HG03521 (cell line): ENCODE measurements around the gene ARID1B.

Source experiments
- ATAC-seq: cut with Tn5 transposase; IDR thresholded peaks from one replicate; pipeline ENCODE4 v1.9.1; 2021; ENCODE audit warnings: mild to moderate bottlenecking, moderate library complexity; ENCODE audit not compliant: unreplicated experiment

ARID1B gene

DNA sequence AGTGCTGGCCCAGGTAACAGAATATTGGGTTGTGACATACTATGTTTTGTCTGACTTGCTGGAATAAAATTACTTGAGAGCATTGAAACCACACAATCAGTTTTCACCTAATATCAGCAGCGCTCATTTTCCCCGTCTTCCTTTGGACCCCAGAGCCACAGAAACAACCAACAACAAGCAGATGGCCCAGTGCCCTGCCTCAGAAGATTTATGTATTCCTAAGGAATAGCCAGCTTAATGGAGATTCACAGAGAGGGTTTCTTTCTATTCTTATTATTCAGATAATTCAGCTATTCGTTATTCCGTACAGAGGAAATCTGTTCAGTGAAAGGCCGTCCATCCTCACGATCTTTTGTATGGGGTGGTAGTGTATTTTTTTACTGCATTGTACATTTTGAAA is 391.3 kb downstream of the ARID1B start:
- no peak for ATAC-seq

DNA sequence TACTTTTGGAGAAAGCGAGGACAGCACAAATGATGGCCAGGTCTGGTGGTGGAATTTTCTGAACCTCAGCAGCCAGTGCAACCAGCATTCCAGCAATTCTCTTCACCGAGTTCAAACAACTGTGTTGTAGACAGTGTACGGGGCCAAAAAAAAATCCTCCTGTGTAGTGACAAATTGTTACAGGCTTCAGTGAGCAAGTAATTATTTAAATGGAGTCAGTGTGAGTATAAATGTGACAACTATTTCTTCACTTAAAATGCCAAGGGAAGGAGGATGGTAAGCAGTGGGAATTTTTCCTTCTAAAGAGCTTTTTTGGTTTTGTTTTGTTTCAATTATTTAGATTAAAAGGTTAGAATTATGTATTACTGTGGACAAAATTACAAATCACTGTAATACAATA is 392.0 kb downstream of the ARID1B start:
- ATAC-seq = no peak

- no peak for ATAC-seq
Measured at GRCh38 chr6:157169656-157170055, 392.5 kb downstream of the ARID1B start.

DNA sequence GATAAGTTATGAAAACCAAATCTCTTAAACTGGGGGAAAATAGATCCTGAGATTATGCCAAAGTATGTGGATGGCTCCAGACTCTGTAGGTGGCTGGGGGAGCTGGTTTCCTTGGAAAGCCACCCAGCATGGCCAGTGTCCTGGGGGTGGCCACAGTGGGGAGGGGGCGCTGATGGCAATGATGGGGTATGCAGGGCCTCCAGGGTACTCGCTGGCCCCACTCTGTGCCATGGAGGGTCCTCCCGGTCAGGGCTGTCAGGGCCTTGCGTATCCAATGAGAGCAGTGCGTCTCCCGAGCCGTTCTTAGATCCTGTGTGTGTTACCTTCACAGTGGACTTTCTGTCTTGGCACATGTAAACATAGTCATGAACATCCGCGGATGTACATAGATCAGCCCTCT is 393.4 kb downstream of the ARID1B start:
- no peak for ATAC-seq

GRCh38 chr6:157171801-157172200 is 394.6 kb downstream of the ARID1B start:
- ATAC-seq = no peak

- no peak for ATAC-seq
Measured at GRCh38 chr6:157172231-157172701, 395.1 kb downstream of the ARID1B start.

- no peak for ATAC-seq
Measured at GRCh38 chr6:157172830-157173536, 395.8 kb downstream of the ARID1B start.

GRCh38 chr6:157173776-157174175 is 396.6 kb downstream of the ARID1B start:
- ATAC-seq = no peak

DNA sequence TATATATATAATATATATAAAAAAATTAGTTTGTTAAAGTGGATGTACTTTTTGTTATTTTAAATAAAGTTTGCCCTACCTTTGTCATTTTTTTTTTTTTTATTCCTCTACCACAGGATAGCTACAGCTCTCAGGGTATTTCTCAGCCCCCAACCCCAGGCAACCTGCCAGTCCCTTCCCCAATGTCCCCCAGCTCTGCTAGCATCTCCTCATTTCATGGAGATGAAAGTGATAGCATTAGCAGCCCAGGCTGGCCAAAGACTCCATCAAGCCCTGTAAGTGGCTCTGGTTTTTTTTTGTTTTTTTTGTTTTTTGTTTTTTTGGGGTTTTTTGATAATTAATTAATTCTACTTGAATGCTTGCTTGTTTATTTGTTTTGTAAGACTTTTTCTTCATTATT is 397.6 kb downstream of the ARID1B start:
- no peak for ATAC-seq

DNA sequence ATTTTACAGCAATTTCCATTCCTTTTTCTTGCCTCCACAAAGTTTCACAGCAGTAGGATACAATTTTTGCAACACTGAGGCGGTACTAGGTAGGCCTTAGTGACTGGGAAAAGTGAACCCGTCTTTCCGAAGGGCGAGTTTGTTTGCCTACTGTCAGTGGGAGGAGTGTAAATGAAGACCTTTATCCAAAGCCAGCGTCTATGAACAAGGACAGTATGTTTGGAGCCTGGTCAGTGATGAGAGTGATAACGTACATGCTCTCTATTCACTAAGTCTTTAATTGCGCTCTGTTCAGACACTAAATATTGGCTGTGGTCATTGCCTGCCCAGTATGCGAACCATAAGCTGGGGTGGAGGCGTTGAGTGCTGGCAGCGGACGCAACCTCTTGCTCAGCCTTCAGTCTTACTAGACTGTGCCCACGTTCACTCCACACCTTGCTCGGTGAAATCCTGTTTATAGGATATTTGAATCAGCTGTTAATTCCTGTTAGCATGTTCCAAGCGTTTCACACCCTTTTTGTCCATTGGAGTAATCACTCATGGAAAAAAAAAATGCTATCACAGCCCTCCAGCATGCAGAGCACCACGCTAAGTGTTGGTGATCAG is 400.7 kb downstream of the ARID1B start:
- ATAC-seq = no peak

DNA sequence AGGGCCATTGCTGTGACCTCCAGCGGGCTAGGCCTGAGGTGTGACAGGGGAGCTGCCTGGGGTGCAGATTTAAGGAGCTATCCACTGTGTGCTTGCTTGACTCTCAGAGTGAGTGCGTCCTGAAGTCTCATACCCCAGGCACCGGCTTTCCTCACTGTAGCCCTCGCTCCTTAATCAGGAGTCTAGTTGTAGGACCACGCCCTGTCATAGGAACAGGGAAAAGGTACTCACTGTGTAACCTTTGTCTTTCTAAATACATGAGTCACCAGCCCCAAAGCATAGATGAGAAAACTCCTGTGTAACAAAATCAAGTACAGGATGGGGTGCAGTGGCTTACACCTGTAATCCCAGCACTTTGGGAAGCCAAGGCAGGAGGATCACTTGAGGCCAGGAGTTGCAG is 404.5 kb downstream of the ARID1B start:
- ATAC-seq = no peak

- no peak for ATAC-seq
Measured at GRCh38 chr6:157182503-157183264, 405.5 kb downstream of the ARID1B start.

- no peak for ATAC-seq
Measured at GRCh38 chr6:157184202-157185015, 407.2 kb downstream of the ARID1B start.

DNA sequence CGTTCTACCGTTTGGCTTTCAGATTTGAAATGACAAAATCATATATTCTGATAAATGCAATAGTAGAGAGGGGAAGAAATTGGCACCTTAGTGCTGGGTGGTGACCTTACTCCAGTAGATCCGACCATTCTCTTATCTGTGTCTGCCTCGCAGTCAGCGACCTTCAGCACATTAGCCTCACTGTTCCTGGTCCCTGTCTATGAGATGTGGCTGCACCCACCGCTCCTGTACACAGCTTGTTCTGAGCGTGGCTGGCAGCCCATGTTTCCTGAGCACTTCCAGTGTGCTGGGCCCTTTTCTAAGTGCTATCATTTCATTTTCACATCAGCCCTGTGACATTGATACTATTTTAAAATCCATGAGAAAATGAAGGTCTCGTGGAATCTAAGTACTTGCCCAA is 408.0 kb downstream of the ARID1B start:
- no peak for ATAC-seq

DNA sequence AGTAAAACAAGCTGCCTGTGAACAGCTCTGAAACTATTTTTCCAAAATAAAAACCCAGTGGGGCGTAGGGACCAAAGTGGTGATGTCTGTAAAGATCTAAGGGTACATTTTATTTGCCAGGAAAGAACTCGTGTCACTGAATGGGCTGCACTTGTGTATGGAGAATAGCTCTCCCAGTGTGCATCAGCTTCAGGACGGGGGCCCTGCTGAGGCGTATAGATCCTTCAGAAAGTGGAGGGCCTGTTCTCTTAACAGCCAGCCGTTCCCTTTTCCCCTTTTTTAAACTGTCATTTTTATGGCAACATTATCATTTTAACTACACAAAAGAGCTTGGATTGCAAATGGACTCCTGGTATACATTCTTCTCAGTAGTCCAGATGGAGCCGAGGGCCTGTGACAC is 408.8 kb downstream of the ARID1B start:
- no peak for ATAC-seq

DNA sequence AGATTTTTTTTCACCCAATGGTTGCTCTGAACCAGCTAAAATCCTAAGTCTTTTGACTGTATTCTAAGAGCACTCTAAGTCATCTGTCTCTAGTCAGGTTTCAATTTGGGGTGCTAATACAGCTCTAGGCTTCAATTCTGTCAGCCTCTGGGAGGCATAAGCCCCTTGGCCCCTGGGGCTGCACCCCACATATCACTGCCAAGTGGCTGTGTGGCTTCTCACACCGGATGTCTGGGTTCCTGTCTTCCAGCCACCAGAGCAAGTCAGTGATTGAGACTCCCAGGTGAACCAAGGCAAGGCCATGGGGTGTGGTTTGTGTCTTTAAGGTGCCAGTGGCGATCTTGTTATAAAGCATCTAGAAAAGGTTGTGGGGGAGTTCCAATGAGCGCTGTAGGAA is 409.6 kb downstream of the ARID1B start:
- ATAC-seq = no peak

GRCh38 chr6:157187182-157188083 is 410.3 kb downstream of the ARID1B start:
- no peak for ATAC-seq

DNA sequence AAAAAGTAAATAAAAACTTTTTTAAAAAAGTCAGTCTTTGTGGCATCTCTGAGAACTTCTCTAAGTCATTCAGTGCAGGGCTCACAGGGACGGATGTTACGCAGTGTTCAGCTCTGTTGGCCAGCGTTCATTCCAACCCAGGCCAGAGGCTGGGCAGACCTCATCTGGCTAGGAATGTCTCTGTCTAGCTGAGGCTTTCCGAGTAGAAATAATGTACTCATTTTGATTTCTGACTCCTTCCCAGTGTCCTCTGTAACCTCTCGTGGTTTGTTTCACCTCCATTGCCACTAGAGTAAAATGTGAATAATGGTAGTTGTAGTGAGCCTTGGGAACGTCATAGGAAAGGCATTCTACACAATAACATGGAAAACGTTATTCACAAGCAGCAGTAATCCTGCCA is 411.0 kb downstream of the ARID1B start:
- no peak for ATAC-seq

- ATAC-seq = no peak
Measured at GRCh38 chr6:157193443-157193996, 416.3 kb downstream of the ARID1B start.

- no peak for ATAC-seq
Measured at GRCh38 chr6:157194110-157194509, 416.9 kb downstream of the ARID1B start.
